ENCODE results near the gene MICAL1. TPM values are rescaled to one million over a fixed set of nuclear protein-coding genes. Genes with fewer than 3 reads are reported as not detected.

MICAL1 gene
- total and polyA plus RNA-seq, 2 experiments from 2014 or later, result 8.6 to 19.6 TPM

DNA sequence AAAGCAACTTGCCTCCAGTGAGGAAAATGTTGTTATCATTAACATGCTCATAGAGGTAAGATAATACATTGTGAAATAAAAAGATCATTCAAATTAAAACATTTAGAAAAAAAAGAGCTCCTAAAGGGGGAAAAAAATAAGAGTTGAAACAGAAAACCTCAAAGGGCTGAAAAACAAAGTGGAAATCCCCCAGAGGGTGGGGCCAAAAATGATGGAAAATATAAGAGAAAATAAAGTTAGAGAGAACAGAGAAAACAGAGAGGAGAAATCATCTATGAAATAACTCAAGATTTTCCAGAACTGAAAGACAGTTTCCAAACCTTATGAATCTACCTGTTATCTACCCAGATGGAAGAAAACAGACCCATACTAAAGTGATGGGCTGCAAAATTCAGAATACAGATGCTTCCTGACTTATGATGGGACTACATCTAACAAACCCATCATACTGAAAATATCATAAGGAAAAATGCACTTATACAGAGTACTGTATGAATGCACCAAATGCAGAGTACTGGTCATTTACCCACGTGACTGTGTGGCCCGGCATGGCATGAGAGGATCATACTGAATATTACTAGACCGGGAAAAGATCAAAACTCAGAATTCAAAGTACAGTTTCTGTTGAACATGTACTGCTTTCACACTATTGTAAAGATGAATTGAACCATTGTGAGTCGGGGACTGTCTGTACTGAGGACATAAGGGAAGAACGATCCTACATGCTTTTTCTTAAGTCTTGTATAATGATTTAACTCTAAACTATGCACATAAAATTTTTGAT lies 23.5 kb upstream of the MICAL1 start:
- Histone ChIP-seq H3K4me1 (ENCODE audit: low read depth) (peaks cover 6% of the 10 kb centered on the region), H3K4me3 (no peak overlapping the region), H3K9me3 (ENCODE audit: low read depth) (no peaks in the 10 kb centered on the region), H3K36me3 (peaks cover 10% of the 10 kb centered on the region), H3K27ac (no peak overlapping the region), H3K27me3 (no peaks in the 10 kb centered on the region)
- TF ChIP-seq CTCF (IDR thresholded peaks at IDR 0.05; ENCODE audit: low read depth, low read length), result no peak
- no peak for DNase-seq (ENCODE audit: low read depth in 1 of 2, low spot score in 1 of 2)

GRCh38 chr6:109478222-109478805 lies 22.7 kb upstream of the MICAL1 start:
- DNase-seq (ENCODE audit: low read depth in 1 of 2, low spot score in 1 of 2), result no peak
- TF ChIP-seq CTCF (IDR thresholded peaks at IDR 0.05; ENCODE audit: low read depth, low read length), result no peak
- H3K27me3 ChIP-seq, result no peaks in the 10 kb centered on the region
- no peak overlapping the region for H3K27ac ChIP-seq
- no peak overlapping the region for H3K4me3 ChIP-seq
- no peaks in the 10 kb centered on the region for H3K9me3 ChIP-seq (ENCODE audit: low read depth)
- peaks cover 6% of the 10 kb centered on the region for H3K4me1 ChIP-seq (ENCODE audit: low read depth)
- H3K36me3 ChIP-seq, result peaks cover 11% of the 10 kb centered on the region

DNA sequence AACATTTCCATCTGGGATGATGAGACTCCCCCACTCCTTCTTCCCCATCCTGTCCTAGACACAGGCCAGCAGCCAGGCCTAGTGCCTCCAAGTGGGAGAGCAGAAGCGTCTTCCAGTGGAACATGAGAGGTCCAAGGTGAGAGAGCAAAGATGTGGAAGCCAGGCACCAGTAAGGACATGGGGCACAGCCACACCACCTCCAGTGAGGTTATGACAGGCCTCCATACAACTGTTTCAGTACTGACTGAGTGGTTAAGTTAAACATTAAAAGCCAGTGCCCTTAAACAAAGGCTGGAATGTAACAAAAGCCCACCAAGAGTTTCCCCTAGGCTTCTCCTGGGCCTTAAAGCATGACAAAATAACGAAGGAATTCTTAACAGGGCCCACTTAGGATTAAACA lies 22.2 kb upstream of the MICAL1 start:
- Histone ChIP-seq H3K27ac (no peak overlapping the region), H3K27me3 (no peaks in the 10 kb centered on the region), H3K9me3 (ENCODE audit: low read depth) (no peaks in the 10 kb centered on the region), H3K4me1 (ENCODE audit: low read depth) (peaks cover 6% of the 10 kb centered on the region), H3K4me3 (no peak overlapping the region), H3K36me3 (peaks cover 14% of the 10 kb centered on the region)
- no peak for TF ChIP-seq CTCF (IDR thresholded peaks at IDR 0.05; ENCODE audit: low read depth, low read length)
- DNase-seq (ENCODE audit: low read depth in 1 of 2, low spot score in 1 of 2), result no peak

DNA sequence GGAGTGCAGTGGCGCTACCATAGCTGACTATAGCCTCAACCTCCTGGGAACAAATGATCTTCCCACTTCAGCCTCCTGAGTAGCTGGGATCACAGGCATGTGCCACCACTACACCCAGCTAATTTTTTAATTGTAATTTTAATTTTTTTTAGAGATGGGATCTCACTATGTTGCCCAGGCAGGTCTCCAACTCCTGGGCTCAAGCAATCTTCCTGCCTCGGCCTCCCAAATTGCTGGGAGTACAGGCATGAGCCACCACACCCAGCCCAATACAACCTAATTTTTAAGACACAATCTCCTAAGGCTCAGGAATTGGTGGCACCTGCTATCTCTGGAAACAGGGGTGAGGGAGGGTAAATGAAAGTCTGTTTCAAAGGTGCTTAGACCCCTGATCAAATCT lies 21.6 kb upstream of the MICAL1 start:
- H3K4me1 ChIP-seq (ENCODE audit: low read depth), result peaks cover 6% of the 10 kb centered on the region
- no peaks in the 10 kb centered on the region for H3K9me3 ChIP-seq (ENCODE audit: low read depth)
- no peak for TF ChIP-seq CTCF (IDR thresholded peaks at IDR 0.05; ENCODE audit: low read depth, low read length)
- peaks cover 14% of the 10 kb centered on the region for H3K36me3 ChIP-seq
- no peaks in the 10 kb centered on the region for H3K27me3 ChIP-seq
- no peak overlapping the region for H3K27ac ChIP-seq
- no peak overlapping the region for H3K4me3 ChIP-seq
- no peak for DNase-seq (ENCODE audit: low read depth in 1 of 2, low spot score in 1 of 2)

GRCh38 chr6:109475625-109476024 lies 20.1 kb upstream of the MICAL1 start:
- Histone ChIP-seq H3K36me3 (peaks cover 14% of the 10 kb centered on the region), H3K27ac (no peak overlapping the region), H3K9me3 (ENCODE audit: low read depth) (no peaks in the 10 kb centered on the region), H3K27me3 (no peaks in the 10 kb centered on the region), H3K4me3 (no peak overlapping the region), H3K4me1 (ENCODE audit: low read depth) (peaks cover 6% of the 10 kb centered on the region)
- no peak for TF ChIP-seq CTCF (IDR thresholded peaks at IDR 0.05; ENCODE audit: low read depth, low read length)
- DNase-seq (ENCODE audit: low read depth in 1 of 2, low spot score in 1 of 2), result no peak

All from cardiac muscle cell (in vitro differentiated cells and primary cell).